Measurements from ENCODE around the gene SP2. TPM values are rescaled to one million over a fixed set of nuclear protein-coding genes. Genes with fewer than 3 reads are reported as not detected.
A peak's percentile ranks its signal among the peaks of the same experiment; 100 is the strongest.

Gene SP2
- total RNA-seq, 1 experiment from 2014 or later, result 25.6 TPM

GRCh38 chr17:47927821-47928400 is 31.9 kb downstream of the SP2 start:
- peaks cover 3% of the 10 kb centered on the region; the same call in 1 of the 2 replicates for H3K4me1 ChIP-seq (ENCODE audit: control insufficient read depth, insufficient read depth, low read length)
- no peaks in the 10 kb centered on the region; the same call in 1 of the 2 replicates for H3K36me3 ChIP-seq (ENCODE audit: control insufficient read depth, insufficient read depth, low read length)
- intact Hi-C loops (cut with micrococcal nuclease; ENCODE audit: unreplicated experiment), result no loop called here
- ATAC-seq (no peak), DNase-seq (ENCODE audit: low read depth, low spot score) (no peak)
- ChIA-PET CTCF (no interaction called here), POLR2A (interaction anchor here (0.5 kb wide), 1 partner anchor 12 kb away, joined by 4 read pairs; no protein-coding TSS in a partner anchor)
- no peaks in the 10 kb centered on the region for H3K27me3 ChIP-seq (ENCODE audit: control insufficient read depth, insufficient read depth, low read length)
- in situ Hi-C loops (cut with HindIII; ENCODE audit: low pct_unique_long_range_greater_than_20kb, low sequenced_read_pairs), result no loop called here
- H3K9me3 ChIP-seq (ENCODE audit: control insufficient read depth, insufficient read depth, low read depth, low read length), result no peaks in the 10 kb centered on the region
- no TSS peak for BruUV-seq (replicated peaks)
- no peak overlapping the region for H3K4me3 ChIP-seq (ENCODE audit: low read depth in 2 of 2, low read length in 2 of 2)
- no peak overlapping the region for H3K27ac ChIP-seq (ENCODE audit: low read length)
- TF ChIP-seq, protein P1, sequence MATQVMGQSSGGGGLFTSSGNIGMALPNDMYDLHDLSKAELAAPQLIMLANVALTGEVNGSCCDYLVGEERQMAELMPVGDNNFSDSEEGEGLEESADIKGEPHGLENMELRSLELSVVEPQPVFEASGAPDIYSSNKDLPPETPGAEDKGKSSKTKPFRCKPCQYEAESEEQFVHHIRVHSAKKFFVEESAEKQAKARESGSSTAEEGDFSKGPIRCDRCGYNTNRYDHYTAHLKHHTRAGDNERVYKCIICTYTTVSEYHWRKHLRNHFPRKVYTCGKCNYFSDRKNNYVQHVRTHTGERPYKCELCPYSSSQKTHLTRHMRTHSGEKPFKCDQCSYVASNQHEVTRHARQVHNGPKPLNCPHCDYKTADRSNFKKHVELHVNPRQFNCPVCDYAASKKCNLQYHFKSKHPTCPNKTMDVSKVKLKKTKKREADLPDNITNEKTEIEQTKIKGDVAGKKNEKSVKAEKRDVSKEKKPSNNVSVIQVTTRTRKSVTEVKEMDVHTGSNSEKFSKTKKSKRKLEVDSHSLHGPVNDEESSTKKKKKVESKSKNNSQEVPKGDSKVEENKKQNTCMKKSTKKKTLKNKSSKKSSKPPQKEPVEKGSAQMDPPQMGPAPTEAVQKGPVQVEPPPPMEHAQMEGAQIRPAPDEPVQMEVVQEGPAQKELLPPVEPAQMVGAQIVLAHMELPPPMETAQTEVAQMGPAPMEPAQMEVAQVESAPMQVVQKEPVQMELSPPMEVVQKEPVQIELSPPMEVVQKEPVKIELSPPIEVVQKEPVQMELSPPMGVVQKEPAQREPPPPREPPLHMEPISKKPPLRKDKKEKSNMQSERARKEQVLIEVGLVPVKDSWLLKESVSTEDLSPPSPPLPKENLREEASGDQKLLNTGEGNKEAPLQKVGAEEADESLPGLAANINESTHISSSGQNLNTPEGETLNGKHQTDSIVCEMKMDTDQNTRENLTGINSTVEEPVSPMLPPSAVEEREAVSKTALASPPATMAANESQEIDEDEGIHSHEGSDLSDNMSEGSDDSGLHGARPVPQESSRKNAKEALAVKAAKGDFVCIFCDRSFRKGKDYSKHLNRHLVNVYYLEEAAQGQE (IDR thresholded peaks at IDR 0.05; ENCODE audit: insufficient read depth in 1 of 2, low read depth in 2 of 2, low read length in 1 of 2), result no peak
- TF ChIP-seq POLR2AphosphoS5 (IDR thresholded peaks at IDR 0.05; ENCODE audit: low read depth, low read length), result no peak
- TF ChIP-seq, protein P2, sequence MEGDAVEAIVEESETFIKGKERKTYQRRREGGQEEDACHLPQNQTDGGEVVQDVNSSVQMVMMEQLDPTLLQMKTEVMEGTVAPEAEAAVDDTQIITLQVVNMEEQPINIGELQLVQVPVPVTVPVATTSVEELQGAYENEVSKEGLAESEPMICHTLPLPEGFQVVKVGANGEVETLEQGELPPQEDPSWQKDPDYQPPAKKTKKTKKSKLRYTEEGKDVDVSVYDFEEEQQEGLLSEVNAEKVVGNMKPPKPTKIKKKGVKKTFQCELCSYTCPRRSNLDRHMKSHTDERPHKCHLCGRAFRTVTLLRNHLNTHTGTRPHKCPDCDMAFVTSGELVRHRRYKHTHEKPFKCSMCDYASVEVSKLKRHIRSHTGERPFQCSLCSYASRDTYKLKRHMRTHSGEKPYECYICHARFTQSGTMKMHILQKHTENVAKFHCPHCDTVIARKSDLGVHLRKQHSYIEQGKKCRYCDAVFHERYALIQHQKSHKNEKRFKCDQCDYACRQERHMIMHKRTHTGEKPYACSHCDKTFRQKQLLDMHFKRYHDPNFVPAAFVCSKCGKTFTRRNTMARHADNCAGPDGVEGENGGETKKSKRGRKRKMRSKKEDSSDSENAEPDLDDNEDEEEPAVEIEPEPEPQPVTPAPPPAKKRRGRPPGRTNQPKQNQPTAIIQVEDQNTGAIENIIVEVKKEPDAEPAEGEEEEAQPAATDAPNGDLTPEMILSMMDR (IDR thresholded peaks at IDR 0.05), result no peak
- no peak for TF ChIP-seq SIN3A (IDR thresholded peaks at IDR 0.05; ENCODE audit: borderline replicate concordance, insufficient read depth, low read depth, low read length)
- TF ChIP-seq TCF7L2 (IDR thresholded peaks at IDR 0.05; ENCODE audit: low read depth, low read length), result no peak

DNA sequence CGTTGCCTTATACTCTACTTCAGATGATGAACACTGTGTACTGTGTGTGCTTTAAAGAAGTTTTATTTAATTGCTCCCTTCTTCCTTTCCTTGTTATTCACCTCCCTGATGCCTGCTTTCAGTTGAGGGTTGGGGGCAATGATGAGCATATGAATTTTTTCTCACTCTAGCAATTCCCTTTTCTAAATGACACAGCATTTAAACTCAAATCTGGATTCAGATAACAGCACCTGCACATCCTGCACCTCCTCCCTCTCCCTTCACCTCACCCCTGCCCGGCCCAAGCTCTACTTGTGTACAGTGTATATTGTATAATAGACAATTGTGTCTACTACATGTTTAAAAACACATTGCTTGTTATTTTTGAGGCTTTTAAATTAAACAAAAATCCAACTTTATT is 32.4 kb downstream of the SP2 start:
- intact Hi-C loops (cut with micrococcal nuclease; ENCODE audit: unreplicated experiment) (no loop called here), in situ Hi-C loops (cut with HindIII; ENCODE audit: low pct_unique_long_range_greater_than_20kb, low sequenced_read_pairs) (no loop called here)
- no peaks in the 10 kb centered on the region for H3K27me3 ChIP-seq (ENCODE audit: control insufficient read depth, insufficient read depth, low read length)
- H3K36me3 ChIP-seq (ENCODE audit: control insufficient read depth, insufficient read depth, low read length), result no peaks in the 10 kb centered on the region; the same call in 1 of the 2 replicates
- ChIA-PET CTCF (no interaction called here), POLR2A (interaction anchor here (0.5 kb wide), 1 partner anchor 12 kb away, joined by 4 read pairs; no protein-coding TSS in a partner anchor)
- peaks cover 3% of the 10 kb centered on the region; the same call in 1 of the 2 replicates for H3K4me1 ChIP-seq (ENCODE audit: control insufficient read depth, insufficient read depth, low read length)
- DNase-seq (ENCODE audit: low read depth, low spot score) (no peak), ATAC-seq (no peak)
- no peaks in the 10 kb centered on the region for H3K9me3 ChIP-seq (ENCODE audit: control insufficient read depth, insufficient read depth, low read depth, low read length)
- BruUV-seq (replicated peaks), result TSS peak; percentile 60
- no peak overlapping the region for H3K4me3 ChIP-seq (ENCODE audit: low read depth in 2 of 2, low read length in 2 of 2)
- no peak overlapping the region for H3K27ac ChIP-seq (ENCODE audit: low read length)
- TF ChIP-seq, protein P2 (IDR thresholded peaks at IDR 0.05), result no peak
- TF ChIP-seq SIN3A (IDR thresholded peaks at IDR 0.05; ENCODE audit: borderline replicate concordance, insufficient read depth, low read depth, low read length) (no peak), TCF7L2 (IDR thresholded peaks at IDR 0.05; ENCODE audit: low read depth, low read length) (no peak), POLR2AphosphoS5 (IDR thresholded peaks at IDR 0.05; ENCODE audit: low read depth, low read length) (no peak)
- TF ChIP-seq, protein P1 (IDR thresholded peaks at IDR 0.05; ENCODE audit: insufficient read depth in 1 of 2, low read depth in 2 of 2, low read length in 1 of 2), result no peak
